Measurements from ENCODE around the gene HEPN1.

HEPN1 gene

DNA sequence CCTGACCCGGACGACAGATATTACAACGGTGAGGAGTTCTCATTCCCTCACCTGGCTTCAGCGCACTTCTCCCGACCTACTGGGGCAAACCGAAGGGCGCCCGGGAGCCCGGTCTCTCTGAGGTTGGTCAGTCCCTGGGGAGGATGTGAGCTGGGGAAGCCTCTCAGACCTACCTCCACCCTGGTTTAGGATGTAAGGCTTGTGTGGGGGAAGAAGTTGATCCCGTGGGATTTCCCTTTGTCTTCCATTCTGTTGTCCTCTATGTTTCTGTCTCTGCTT lies 41.5 kb upstream of the HEPN1 start:
- Mint-ChIP-seq H3K4me1 (peaks cover 14% of the 10 kb centered on the region), H3K36me3 (ENCODE audit: low read depth) (no peaks in the 10 kb centered on the region), H3K27ac (peak overlapping the region in 2 of 3 experiments; percentile 39 to 94), H3K27me3 (ENCODE audit: low read depth) (peaks cover 43% of the 10 kb centered on the region), H3K9me3 (no peaks in the 10 kb centered on the region), H3K4me3 (peak overlapping the region; percentile 85 to 93 (median 93))
- TF ChIP-seq, protein P1, sequence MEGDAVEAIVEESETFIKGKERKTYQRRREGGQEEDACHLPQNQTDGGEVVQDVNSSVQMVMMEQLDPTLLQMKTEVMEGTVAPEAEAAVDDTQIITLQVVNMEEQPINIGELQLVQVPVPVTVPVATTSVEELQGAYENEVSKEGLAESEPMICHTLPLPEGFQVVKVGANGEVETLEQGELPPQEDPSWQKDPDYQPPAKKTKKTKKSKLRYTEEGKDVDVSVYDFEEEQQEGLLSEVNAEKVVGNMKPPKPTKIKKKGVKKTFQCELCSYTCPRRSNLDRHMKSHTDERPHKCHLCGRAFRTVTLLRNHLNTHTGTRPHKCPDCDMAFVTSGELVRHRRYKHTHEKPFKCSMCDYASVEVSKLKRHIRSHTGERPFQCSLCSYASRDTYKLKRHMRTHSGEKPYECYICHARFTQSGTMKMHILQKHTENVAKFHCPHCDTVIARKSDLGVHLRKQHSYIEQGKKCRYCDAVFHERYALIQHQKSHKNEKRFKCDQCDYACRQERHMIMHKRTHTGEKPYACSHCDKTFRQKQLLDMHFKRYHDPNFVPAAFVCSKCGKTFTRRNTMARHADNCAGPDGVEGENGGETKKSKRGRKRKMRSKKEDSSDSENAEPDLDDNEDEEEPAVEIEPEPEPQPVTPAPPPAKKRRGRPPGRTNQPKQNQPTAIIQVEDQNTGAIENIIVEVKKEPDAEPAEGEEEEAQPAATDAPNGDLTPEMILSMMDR (IDR thresholded peaks at IDR 0.05; ENCODE audit: unreplicated experiment in 3 of 3): no peak

GRCh38 chr11:124877910-124878758 lies 40.9 kb upstream of the HEPN1 start:
- Mint-ChIP-seq H3K27ac (peak overlapping the region in 1 of 3 experiments; percentile 39), H3K4me3 (peak overlapping the region; percentile 85 to 93 (median 93)), H3K4me1 (peaks cover 19% of the 10 kb centered on the region), H3K27me3 (ENCODE audit: low read depth) (peaks cover 37% of the 10 kb centered on the region), H3K9me3 (no peaks in the 10 kb centered on the region), H3K36me3 (ENCODE audit: low read depth) (no peaks in the 10 kb centered on the region)
- TF ChIP-seq, protein P1 (IDR thresholded peaks at IDR 0.05; ENCODE audit: unreplicated experiment in 3 of 3): no peak

GRCh38 chr11:124878759-124879492 lies 40.1 kb upstream of the HEPN1 start:
- Mint-ChIP-seq H3K4me1 (peaks cover 25% of the 10 kb centered on the region), H3K36me3 (ENCODE audit: low read depth) (no peaks in the 10 kb centered on the region)
- TF ChIP-seq, protein P1 (IDR thresholded peaks at IDR 0.05; ENCODE audit: unreplicated experiment in 3 of 3): no peak

GRCh38 chr11:124879493-124880289 lies 39.4 kb upstream of the HEPN1 start:
- Mint-ChIP-seq H3K9me3 (no peaks in the 10 kb centered on the region), H3K4me3 (no peak overlapping the region), H3K36me3 (ENCODE audit: low read depth) (no peaks in the 10 kb centered on the region), H3K4me1 (peaks cover 29% of the 10 kb centered on the region), H3K27me3 (ENCODE audit: low read depth) (peaks cover 22% of the 10 kb centered on the region), H3K27ac (peak overlapping the region in 1 of 3 experiments; percentile 19)
- TF ChIP-seq, protein P1 (IDR thresholded peaks at IDR 0.05; ENCODE audit: unreplicated experiment in 3 of 3): no peak

More at GRCh38 chr11:124878759-124879492, 40.1 kb upstream of the HEPN1 start:
- Mint-ChIP-seq H3K9me3 (no peaks in the 10 kb centered on the region), H3K4me3 (peak overlapping the region in 1 of 3 experiments; percentile 65), H3K27me3 (ENCODE audit: low read depth) (peaks cover 30% of the 10 kb centered on the region), H3K27ac (peak overlapping the region in 1 of 3 experiments; percentile 31)

GRCh38 chr11:124880290-124880611 lies 38.8 kb upstream of the HEPN1 start:
- no peak overlapping the region for H3K4me3 Mint-ChIP-seq
- H3K36me3 Mint-ChIP-seq (ENCODE audit: low read depth): no peaks in the 10 kb centered on the region
- TF ChIP-seq, protein P1 (IDR thresholded peaks at IDR 0.05; ENCODE audit: unreplicated experiment in 3 of 3): no peak
- H3K27ac Mint-ChIP-seq: peak overlapping the region in 1 of 3 experiments; percentile 19
- H3K9me3 Mint-ChIP-seq: no peaks in the 10 kb centered on the region
- peaks cover 16% of the 10 kb centered on the region for H3K27me3 Mint-ChIP-seq (ENCODE audit: low read depth)
- H3K4me1 Mint-ChIP-seq: peaks cover 29% of the 10 kb centered on the region

All from nephron (organoid).